Vagina (tissue), 2 donors: Measurements from ENCODE around the gene SLC9A6. TPM values are rescaled to one million over a fixed set of nuclear protein-coding genes. Genes with fewer than 3 reads are reported as not detected.
A peak's percentile ranks its signal among the peaks of the same experiment; 100 is the strongest.

ENCODE experiments used
- DNase-seq, 2 donors: peaks; one replicate each; pipeline ENCODE4 v3.0.0-alpha.2; 2017; ENCODE audit errors: extremely low spot score in 2 of 2
- H3K27ac ChIP-seq: fragments of 200-600 bp; sonication (generic); one replicate; pipeline ENCODE4 v1.5.1; 2019
- H3K27me3 ChIP-seq: fragments of 200-600 bp; sonication (generic); one replicate; pipeline ENCODE4 v1.5.1; 2019
- H3K36me3 ChIP-seq, 2 donors: fragments of 200-600 bp; sonication (generic); one replicate each; pipeline ENCODE4 v1.5.1; 2017 to 2019
- H3K4me1 ChIP-seq: fragments of 200-600 bp; sonication (generic); one replicate; pipeline ENCODE4 v1.5.1; 2019
- H3K4me3 ChIP-seq, 2 donors: fragments of 200-600 bp; sonication (generic); 1 replicate in 1 of 2; 2 replicates in 1 of 2; pipeline ENCODE4 v1.5.1; 2016 to 2019
- H3K9me3 ChIP-seq: fragments of 200-600 bp; sonication (generic); one replicate; pipeline ENCODE4 v1.5.1; 2019
- CTCF ChIP-seq, 3 experiments: fragments of 450-650 bp in 2 of 3; fragments of 200-600 bp in 1 of 3; sonication (generic) in 1 of 3; IDR thresholded peaks; one replicate each; pipeline ENCODE4 v1.5.1; 2017 to 2019; ENCODE audit warnings: antibody characterized with exemption in 3 of 3, mild to moderate bottlenecking in 2 of 3, moderate library complexity in 2 of 3
- POLR2A ChIP-seq, 2 donors: fragments of 450-650 bp; IDR thresholded peaks; one replicate each; pipeline ENCODE4 v1.6.1; 2017; ENCODE audit warnings: antibody characterized with exemption in 2 of 2, mild to moderate bottlenecking in 2 of 2, moderate library complexity in 2 of 2
- POLR2AphosphoS5 ChIP-seq, 2 donors: sonication (generic); formaldehyde crosslinking; IDR thresholded peaks; one replicate each; pipeline ENCODE4 v1.9.0; 2017; ENCODE audit warnings: antibody characterized with exemption in 2 of 2, mild to moderate bottlenecking in 2 of 2, low read depth in 1 of 2; ENCODE audit not compliant: insufficient read depth in 1 of 2
- intact Hi-C: fragments of 100-400 bp; cut with DNase I; formaldehyde crosslinking; loops from one replicate; pipeline ENCODE4 v1.15.1; 2023
- total RNA-seq: library from RNA; depleted of rRNA; stranded (reverse); fragments of >200 nt; gene quantifications from one replicate; pipeline ENCODE4 v1.2.3, GENCODE V29; 2016

The SLC9A6 gene
- total RNA-seq, 1 donor from 2014 or later, result 12.8 TPM

GRCh38 chrX:136039968-136040367, 54.7 kb downstream of the SLC9A6 start:
- Histone ChIP-seq H3K27me3 (no peaks in the 10 kb centered on the region), H3K27ac (no peak overlapping the region), H3K4me3 (no peak overlapping the region), H3K36me3 (no peaks in the 10 kb centered on the region), H3K4me1 (no peaks in the 10 kb centered on the region), H3K9me3 (no peaks in the 10 kb centered on the region)
- TF ChIP-seq POLR2A (IDR thresholded peaks at IDR 0.05), result no peak
- TF ChIP-seq CTCF (IDR thresholded peaks at IDR 0.05), result no peak
- TF ChIP-seq POLR2AphosphoS5 (IDR thresholded peaks at IDR 0.05; ENCODE audit: insufficient read depth in 1 of 2, low read depth in 1 of 2), result no peak
- intact Hi-C loops, result loop anchor here (10.0 kb wide), 1 partner anchor 115 kb away; no protein-coding TSS in a partner anchor
- DNase-seq, result no peak

- no peak for DNase-seq
- no peaks in the 10 kb centered on the region for H3K4me1 ChIP-seq
- intact Hi-C loops, result no loop called here
- H3K4me3 ChIP-seq, result no peak overlapping the region
- H3K27ac ChIP-seq, result no peak overlapping the region
- H3K9me3 ChIP-seq, result no peaks in the 10 kb centered on the region
- H3K27me3 ChIP-seq, result no peaks in the 10 kb centered on the region
- no peaks in the 10 kb centered on the region for H3K36me3 ChIP-seq
- no peak for TF ChIP-seq CTCF (IDR thresholded peaks at IDR 0.05)
- no peak for TF ChIP-seq POLR2AphosphoS5 (IDR thresholded peaks at IDR 0.05; ENCODE audit: insufficient read depth in 1 of 2, low read depth in 1 of 2)
- no peak for TF ChIP-seq POLR2A (IDR thresholded peaks at IDR 0.05)
These were observed 56.1 kb downstream of the SLC9A6 start for GRCh38 chrX:136041254-136041812.

GRCh38 chrX:136045008-136045407, 59.8 kb downstream of the SLC9A6 start:
- no peak for DNase-seq
- TF ChIP-seq CTCF (IDR thresholded peaks at IDR 0.05) (no peak), POLR2AphosphoS5 (IDR thresholded peaks at IDR 0.05; ENCODE audit: insufficient read depth in 1 of 2, low read depth in 1 of 2) (no peak), POLR2A (IDR thresholded peaks at IDR 0.05) (no peak)
- Histone ChIP-seq H3K27me3 (no peaks in the 10 kb centered on the region), H3K36me3 (no peaks in the 10 kb centered on the region), H3K9me3 (no peaks in the 10 kb centered on the region), H3K27ac (no peak overlapping the region), H3K4me1 (peaks cover 5% of the 10 kb centered on the region), H3K4me3 (no peak overlapping the region)
- intact Hi-C loops, result no loop called here

GRCh38 chrX:136046295-136047015, 61.2 kb downstream of the SLC9A6 start:
- H3K4me3 ChIP-seq, result no peak overlapping the region
- peaks cover 5% of the 10 kb centered on the region for H3K4me1 ChIP-seq
- TF ChIP-seq CTCF (IDR thresholded peaks at IDR 0.05), result no peak
- TF ChIP-seq POLR2AphosphoS5 (IDR thresholded peaks at IDR 0.05; ENCODE audit: insufficient read depth in 1 of 2, low read depth in 1 of 2), result no peak
- TF ChIP-seq POLR2A (IDR thresholded peaks at IDR 0.05), result no peak
- DNase-seq, result no peak
- no peaks in the 10 kb centered on the region for H3K36me3 ChIP-seq
- H3K27ac ChIP-seq, result no peak overlapping the region
- H3K9me3 ChIP-seq, result no peaks in the 10 kb centered on the region
- intact Hi-C loops, result no loop called here
- no peaks in the 10 kb centered on the region for H3K27me3 ChIP-seq

GRCh38 chrX:136047016-136047642, 61.9 kb downstream of the SLC9A6 start:
- H3K27ac ChIP-seq, result peak overlapping the region; percentile 50
- DNase-seq, result no peak
- H3K4me3 ChIP-seq, result no peak overlapping the region
- H3K9me3 ChIP-seq, result no peaks in the 10 kb centered on the region
- peaks cover 5% of the 10 kb centered on the region for H3K4me1 ChIP-seq
- H3K36me3 ChIP-seq, result no peaks in the 10 kb centered on the region
- intact Hi-C loops, result no loop called here
- no peaks in the 10 kb centered on the region for H3K27me3 ChIP-seq
- TF ChIP-seq CTCF (IDR thresholded peaks at IDR 0.05) (no peak), POLR2AphosphoS5 (IDR thresholded peaks at IDR 0.05; ENCODE audit: insufficient read depth in 1 of 2, low read depth in 1 of 2) (no peak), POLR2A (IDR thresholded peaks at IDR 0.05) (no peak)
